ENCODE results near the gene UBE2D4.
"Not testable (repeated sequence)": the region's sequence is repeated elsewhere in the genome, so short reads cannot be mapped to it uniquely, and the experiment has no call there.

UBE2D4 gene

GRCh38 chr7:43925984-43926797 lies at the start of gene UBE2D4:
Gene UBE2D4, plus strand, starts transcription at chr7:43926436. Its CDS starts 97 bp downstream, at chr7:43926533.
- peak; percentile 79 for DNase-seq (ENCODE audit: low read depth, low spot score)

GRCh38 chr7:43876976-43877745 lies 49.1 kb upstream of the UBE2D4 start:
- DNase-seq (ENCODE audit: low read depth, low spot score) = no peak

- DNase-seq (ENCODE audit: low read depth, low spot score) = no peak
Measured at GRCh38 chr7:43877968-43878864, 48.0 kb upstream of the UBE2D4 start.

- DNase-seq (ENCODE audit: low read depth, low spot score) = no peak
Measured at GRCh38 chr7:43878867-43879266, 47.4 kb upstream of the UBE2D4 start.

- DNase-seq (ENCODE audit: low read depth, low spot score) = no peak
Measured at GRCh38 chr7:43879477-43879876, 46.8 kb upstream of the UBE2D4 start.

- DNase-seq (ENCODE audit: low read depth, low spot score) = no peak
Measured at GRCh38 chr7:43880596-43880995, 45.6 kb upstream of the UBE2D4 start.

GRCh38 chr7:43884209-43884608 lies 42.0 kb upstream of the UBE2D4 start:
- no peak for DNase-seq (ENCODE audit: low read depth, low spot score)

- no peak for DNase-seq (ENCODE audit: low read depth, low spot score)
Measured at GRCh38 chr7:43884617-43885016, 41.6 kb upstream of the UBE2D4 start.

- no peak for DNase-seq (ENCODE audit: low read depth, low spot score)
Measured at GRCh38 chr7:43888993-43889945, 37.0 kb upstream of the UBE2D4 start.

GRCh38 chr7:43890468-43890867 lies 35.8 kb upstream of the UBE2D4 start:
- DNase-seq (ENCODE audit: low read depth, low spot score) = no peak

- DNase-seq (ENCODE audit: low read depth, low spot score) = no peak
Measured at GRCh38 chr7:43891069-43891955, 34.9 kb upstream of the UBE2D4 start.

GRCh38 chr7:43895847-43896415 lies 30.3 kb upstream of the UBE2D4 start:
- no peak for DNase-seq (ENCODE audit: low read depth, low spot score)

- not testable (repeated sequence) for DNase-seq (ENCODE audit: low read depth, low spot score)
Measured at GRCh38 chr7:43898571-43898970, 27.7 kb upstream of the UBE2D4 start.

- no peak for DNase-seq (ENCODE audit: low read depth, low spot score)
Measured at GRCh38 chr7:43902542-43903054, 23.6 kb upstream of the UBE2D4 start.

- DNase-seq (ENCODE audit: low read depth, low spot score) = no peak
Measured at GRCh38 chr7:43904533-43905208, 21.6 kb upstream of the UBE2D4 start.

GRCh38 chr7:43905209-43905946 lies 20.9 kb upstream of the UBE2D4 start:
- no peak for DNase-seq (ENCODE audit: low read depth, low spot score)

GRCh38 chr7:43905956-43906330 lies 20.3 kb upstream of the UBE2D4 start:
- DNase-seq (ENCODE audit: low read depth, low spot score) = no peak

Data from activated CD4-positive, CD25-positive, alpha-beta regulatory T cell treated with anti-CD3 and anti-CD28 coated beads, Interleukin-2, amount 50 U/mL, for 16 hours (primary cell).